Endothelial cell of umbilical vein (primary cell): ENCODE measurements around the gene RALB. TPM values are rescaled to one million over a fixed set of nuclear protein-coding genes. Genes with fewer than 3 reads are reported as not detected.

Source experiments
- BruUV-seq: library from RNA; stranded (reverse); fragments of 400-500 nt; replicated peaks from 2 replicates; lab custom pipeline; 2021; lab: Mats Ljungman, UMichigan
- CTCF ChIA-PET: fragments of 300-600, 350-600 bp; sonication (Branson Sonifier 250); formaldehyde crosslinking; loops from one replicate; lab custom pipeline; 2021; ENCODE audit warnings: antibody characterized with exemption, inconsistent platforms; lab: Charles Lee
- POLR2A ChIA-PET: fragments of 300-600, 350-600 bp; sonication (Branson Sonifier 250); formaldehyde crosslinking; loops from one replicate; lab custom pipeline; 2021; ENCODE audit warnings: antibody characterized with exemption, inconsistent platforms; lab: Charles Lee
- DNase-seq: peaks from one replicate; pipeline ENCODE4 v3.0.0-alpha.2; 2011; ENCODE audit warnings: low read depth, low spot score
- FAIRE-seq: peaks from 2 replicates; lab custom pipeline; 2011; peaks lifted over from hg19 to GRCh38; lab: Jason Lieb, UNC
- H2AFZ ChIP-seq: 2 replicates; pipeline ENCODE4 v1.6.0; 2012; ENCODE audit warnings: low read depth, low read length, control low read depth, inconsistent platforms
- H3K27ac ChIP-seq: 2 replicates; pipeline ENCODE4 v1.5.1; 2011; ENCODE audit warnings: low read depth, mild to moderate bottlenecking, control low read depth, low read length, moderate library complexity; ENCODE audit not compliant: insufficient read depth
- H3K27me3 ChIP-seq, 2 experiments: 2 replicates each; pipeline versions ENCODE4 v1.6.0 to v1.6.1; 2011; ENCODE audit warnings: low read length in 2 of 2, mixed read lengths in 1 of 2; ENCODE audit not compliant: control insufficient read depth in 2 of 2, insufficient read depth in 2 of 2
- H3K36me3 ChIP-seq, 2 experiments: 2 replicates in 1 of 2; 3 replicates in 1 of 2; pipeline ENCODE4 v1.5.1; 2011; ENCODE audit warnings: low read length in 2 of 2, mild to moderate bottlenecking in 1 of 2, moderate library complexity in 1 of 2; ENCODE audit not compliant: control insufficient read depth in 2 of 2, insufficient read depth in 2 of 2; ENCODE audit errors: extremely low read depth in 1 of 2
- H3K4me1 ChIP-seq: 3 replicates; pipeline ENCODE4 v1.5.1; 2011; ENCODE audit warnings: mild to moderate bottlenecking, low read length; ENCODE audit not compliant: control insufficient read depth, insufficient read depth; ENCODE audit errors: extremely low read depth
- H3K4me2 ChIP-seq: 2 replicates; pipeline ENCODE4 v1.6.1; 2011; ENCODE audit warnings: low read length, control low read depth, mixed read lengths; ENCODE audit not compliant: insufficient read depth
- H3K4me3 ChIP-seq, 3 experiments: fragments of 200-600 bp in 1 of 3; sonication (generic), shearing (Covaris generic) in 1 of 3; replicated peaks in 1 of 3; 2 replicates each; pipeline ENCODE4 v1.5.1; 2011 to 2016; ENCODE audit warnings: control low read depth in 3 of 3, low read length in 3 of 3, mild to moderate bottlenecking in 2 of 3, inconsistent platforms in 1 of 3, low read depth in 1 of 3, moderate library complexity in 1 of 3; ENCODE audit not compliant: insufficient read depth in 1 of 3
- H3K79me2 ChIP-seq: 2 replicates; pipeline ENCODE4 v1.6.0; 2012; ENCODE audit warnings: low read length, inconsistent platforms; ENCODE audit not compliant: control insufficient read depth, insufficient read depth
- H3K9ac ChIP-seq: replicated peaks from 2 replicates; pipeline ENCODE3; 2011; ENCODE audit warnings: low read length, control low read depth; ENCODE audit not compliant: insufficient read depth; ENCODE audit errors: extremely low read depth
- H3K9me1 ChIP-seq: replicated peaks from 3 replicates; pipeline ENCODE4 v1.6.0; 2011; ENCODE audit warnings: mild to moderate bottlenecking, low read length; ENCODE audit not compliant: control insufficient read depth, insufficient read depth; ENCODE audit errors: extremely low read depth
- H3K9me3 ChIP-seq: replicated peaks from 2 replicates; pipeline ENCODE4 v1.5.1; 2012; ENCODE audit warnings: low read length, inconsistent platforms; ENCODE audit not compliant: control insufficient read depth, insufficient read depth
- H4K20me1 ChIP-seq: replicated peaks from 2 replicates; pipeline ENCODE3; 2011; ENCODE audit warnings: mild to moderate bottlenecking, low read length; ENCODE audit not compliant: control insufficient read depth, insufficient read depth; ENCODE audit errors: extremely low read depth
- EZH2 ChIP-seq: IDR thresholded peaks from 2 replicates; pipeline ENCODE4 v1.6.1; 2012; ENCODE audit warnings: borderline replicate concordance, low read depth, mild to moderate bottlenecking, moderate library complexity, low read length, inconsistent platforms; ENCODE audit not compliant: severe bottlenecking
- FOS ChIP-seq: IDR thresholded peaks from 2 replicates; pipeline ENCODE4 v1.6.1; 2011; ENCODE audit warnings: mild to moderate bottlenecking, low read length, moderate library complexity, borderline replicate concordance; ENCODE audit not compliant: insufficient read depth
- GATA2 ChIP-seq: IDR thresholded peaks from 2 replicates; pipeline ENCODE4 v1.7.0; 2011; ENCODE audit warnings: low read depth, mild to moderate bottlenecking, moderate library complexity, mixed read lengths, low read length; ENCODE audit not compliant: insufficient read length, insufficient read depth
- JUN ChIP-seq: IDR thresholded peaks from 2 replicates; pipeline ENCODE4 v1.6.1; 2011; ENCODE audit warnings: borderline replicate concordance, low read depth; ENCODE audit not compliant: insufficient read length, insufficient read depth
- MYC ChIP-seq: IDR thresholded peaks from one replicate; pipeline ENCODE4 v1.6.1; 2011; ENCODE audit warnings: mild to moderate bottlenecking, low read depth, low read length
- POLR2A ChIP-seq: IDR thresholded peaks from 2 replicates; pipeline ENCODE4 v1.6.1; 2012; ENCODE audit warnings: low read depth, mild to moderate bottlenecking, control low read depth, low read length
- POLR2AphosphoS5 ChIP-seq: IDR thresholded peaks from 2 replicates; pipeline ENCODE4 v1.6.1; 2012; ENCODE audit warnings: low read depth, mild to moderate bottlenecking, control low read depth, low read length, moderate library complexity; ENCODE audit not compliant: insufficient read depth
- dilution Hi-C: fragments of 300-500 bp; cut with MboI; formaldehyde crosslinking; loops from one replicate; pipeline ENCODE4 v1.15.0; 2019; ENCODE audit warnings: low sequenced_read_pairs; ENCODE audit not compliant: extremely low pct_ligation_motif_present
- intact Hi-C: fragments of 100-400 bp; cut with micrococcal nuclease; formaldehyde crosslinking; loops from one replicate; pipeline ENCODE4 v1.10.0; 2022
- polyA plus RNA-seq, 4 experiments: library from polyadenylated mRNA; depleted of rRNA in 3 of 4; stranded (reverse) in 3 of 4; unstranded in 1 of 4; fragments of >200 nt; gene quantifications; 2 replicates each; pipeline versions ENCODE4 v1.2.1 to v1.2.3, GENCODE V29; 2011 to 2012; ENCODE audit warnings: missing spikeins in 1 of 4
- total RNA-seq: library from RNA; stranded (reverse); gene quantifications from 2 replicates; pipeline ENCODE4 v1.2.3, GENCODE V29; 2021
- TF ChIP-seq, protein P1 (sequence below): IDR thresholded peaks from 2 replicates; pipeline ENCODE4 v1.6.1; 2011; ENCODE audit not compliant: insufficient read depth, insufficient read length
- TF ChIP-seq, protein P2 (sequence below), 2 donors: IDR thresholded peaks; 1 replicate in 1 of 2; 2 replicates in 1 of 2; pipeline ENCODE4 v1.5.1; 2011; ENCODE audit warnings: low read length in 2 of 2, mild to moderate bottlenecking in 2 of 2, moderate library complexity in 2 of 2, control low read depth in 1 of 2, inconsistent platforms in 1 of 2, low read depth in 1 of 2; ENCODE audit not compliant: insufficient read depth in 1 of 2; ENCODE audit errors: extremely low read depth in 1 of 2

Gene RALB
- total and polyA plus RNA-seq, 2 donors (not counting 3 experiments of a cell fraction or from before 2014, with no cell fraction given), result 105 to 115 TPM

DNA sequence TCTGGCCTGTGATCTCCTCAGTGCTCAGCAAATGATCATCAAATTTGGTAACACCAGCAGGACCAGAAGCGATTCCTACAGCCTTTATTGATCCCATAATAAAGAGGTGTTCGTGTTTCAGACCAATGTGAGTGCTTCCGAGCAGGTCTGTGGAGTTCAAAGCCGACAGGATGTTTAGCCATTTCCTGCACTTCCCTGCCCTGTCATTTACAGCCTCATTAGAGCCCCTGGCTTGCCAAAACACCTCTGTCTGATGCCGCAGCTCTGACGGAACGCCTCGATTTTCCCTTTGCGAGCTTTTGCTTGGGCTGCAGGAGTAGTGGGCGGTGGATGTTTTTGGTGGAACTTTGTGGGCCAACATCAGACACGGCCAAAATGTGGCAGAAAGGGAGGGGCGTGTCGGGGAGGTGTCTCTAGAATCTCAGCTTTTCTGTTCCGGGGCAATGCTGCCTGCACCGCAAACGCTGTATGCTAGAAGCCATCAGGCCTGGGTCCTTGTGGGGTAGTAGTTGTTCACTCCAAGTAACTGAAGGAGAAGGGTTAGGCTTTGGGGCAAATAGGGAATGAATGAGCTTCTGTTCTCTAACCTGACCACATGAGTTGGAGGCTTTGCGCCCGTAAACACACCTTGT is 67.2 kb downstream of the RALB start:
- no peak for FAIRE-seq
- POLR2A ChIA-PET, result no interaction called here
- BruUV-seq, result no TSS peak

More for the DNA sequence above, 67.2 kb downstream of the RALB start:
- no peak for DNase-seq
- Histone ChIP-seq H2AFZ (no peak overlapping the region), H4K20me1 (no peaks in the 10 kb centered on the region), H3K36me3 (no peaks in the 10 kb centered on the region), H3K4me2 (no peak overlapping the region), H3K4me3 (no peak overlapping the region), H3K79me2 (no peaks in the 10 kb centered on the region), H3K27ac (no peak overlapping the region), H3K27me3 (peaks cover 6 to 11% of the 10 kb centered on the region in 2 experiments), H3K4me1 (peaks cover 6% of the 10 kb centered on the region), H3K9me1 (no peaks in the 10 kb centered on the region), H3K9ac (no peak overlapping the region), H3K9me3 (no peaks in the 10 kb centered on the region)
- no peak for TF ChIP-seq MYC
- TF ChIP-seq POLR2A, result no peak
- no peak for TF ChIP-seq POLR2AphosphoS5
- no peak for TF ChIP-seq JUN
- TF ChIP-seq, protein P1, sequence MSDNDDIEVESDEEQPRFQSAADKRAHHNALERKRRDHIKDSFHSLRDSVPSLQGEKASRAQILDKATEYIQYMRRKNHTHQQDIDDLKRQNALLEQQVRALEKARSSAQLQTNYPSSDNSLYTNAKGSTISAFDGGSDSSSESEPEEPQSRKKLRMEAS, result no peak
- TF ChIP-seq GATA2, result no peak
- no peak for TF ChIP-seq EZH2
- no peak for TF ChIP-seq FOS
- TF ChIP-seq, protein P2, sequence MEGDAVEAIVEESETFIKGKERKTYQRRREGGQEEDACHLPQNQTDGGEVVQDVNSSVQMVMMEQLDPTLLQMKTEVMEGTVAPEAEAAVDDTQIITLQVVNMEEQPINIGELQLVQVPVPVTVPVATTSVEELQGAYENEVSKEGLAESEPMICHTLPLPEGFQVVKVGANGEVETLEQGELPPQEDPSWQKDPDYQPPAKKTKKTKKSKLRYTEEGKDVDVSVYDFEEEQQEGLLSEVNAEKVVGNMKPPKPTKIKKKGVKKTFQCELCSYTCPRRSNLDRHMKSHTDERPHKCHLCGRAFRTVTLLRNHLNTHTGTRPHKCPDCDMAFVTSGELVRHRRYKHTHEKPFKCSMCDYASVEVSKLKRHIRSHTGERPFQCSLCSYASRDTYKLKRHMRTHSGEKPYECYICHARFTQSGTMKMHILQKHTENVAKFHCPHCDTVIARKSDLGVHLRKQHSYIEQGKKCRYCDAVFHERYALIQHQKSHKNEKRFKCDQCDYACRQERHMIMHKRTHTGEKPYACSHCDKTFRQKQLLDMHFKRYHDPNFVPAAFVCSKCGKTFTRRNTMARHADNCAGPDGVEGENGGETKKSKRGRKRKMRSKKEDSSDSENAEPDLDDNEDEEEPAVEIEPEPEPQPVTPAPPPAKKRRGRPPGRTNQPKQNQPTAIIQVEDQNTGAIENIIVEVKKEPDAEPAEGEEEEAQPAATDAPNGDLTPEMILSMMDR (IDR thresholded peaks at IDR 0.05; ENCODE audit: extremely low read depth in 1 of 2, insufficient read depth in 1 of 2, low read depth in 1 of 2, low read length in 2 of 2), result no peak
- dilution Hi-C loops, result no loop called here
- CTCF ChIA-PET, result interaction anchor here (1.8 kb wide), 1 partner anchor 362 kb away, joined by 5 read pairs; no protein-coding TSS in a partner anchor
- intact Hi-C loops, result loop anchor here (10.0 kb wide), 2 partner anchors 305 to 495 kb away; partner anchors contain the start of gene EPB41L5
